Vagina (tissue), 2 donors: ENCODE data around the gene KIF11. TPM values are rescaled to one million over a fixed set of nuclear protein-coding genes. Genes with fewer than 3 reads are reported as not detected.

Source experiments
- DNase-seq, 2 donors: peaks; one replicate each; pipeline ENCODE4 v3.0.0-alpha.2; 2017; ENCODE audit errors: extremely low spot score in 2 of 2
- H3K27ac ChIP-seq: fragments of 200-600 bp; sonication (generic); one replicate; pipeline ENCODE4 v1.5.1; 2019
- H3K27me3 ChIP-seq: fragments of 200-600 bp; sonication (generic); one replicate; pipeline ENCODE4 v1.5.1; 2019
- H3K36me3 ChIP-seq, 2 donors: fragments of 200-600 bp; sonication (generic); one replicate each; pipeline ENCODE4 v1.5.1; 2017 to 2019
- H3K4me1 ChIP-seq: fragments of 200-600 bp; sonication (generic); one replicate; pipeline ENCODE4 v1.5.1; 2019
- H3K4me3 ChIP-seq, 2 donors: fragments of 200-600 bp; sonication (generic); 1 replicate in 1 of 2; 2 replicates in 1 of 2; pipeline ENCODE4 v1.5.1; 2016 to 2019
- H3K9me3 ChIP-seq: fragments of 200-600 bp; sonication (generic); one replicate; pipeline ENCODE4 v1.5.1; 2019
- POLR2A ChIP-seq, 2 donors: fragments of 450-650 bp; IDR thresholded peaks; one replicate each; pipeline ENCODE4 v1.6.1; 2017; ENCODE audit warnings: antibody characterized with exemption in 2 of 2, mild to moderate bottlenecking in 2 of 2, moderate library complexity in 2 of 2
- POLR2AphosphoS5 ChIP-seq, 2 donors: sonication (generic); formaldehyde crosslinking; IDR thresholded peaks; one replicate each; pipeline ENCODE4 v1.9.0; 2017; ENCODE audit warnings: antibody characterized with exemption in 2 of 2, mild to moderate bottlenecking in 2 of 2, low read depth in 1 of 2; ENCODE audit not compliant: insufficient read depth in 1 of 2
- intact Hi-C: fragments of 100-400 bp; cut with DNase I; formaldehyde crosslinking; loops from one replicate; pipeline ENCODE4 v1.15.1; 2023
- total RNA-seq: library from RNA; depleted of rRNA; stranded (reverse); fragments of >200 nt; gene quantifications from one replicate; pipeline ENCODE4 v1.2.3, GENCODE V29; 2016
- TF ChIP-seq, protein P1 (sequence below), 3 experiments: fragments of 450-650 bp in 2 of 3; fragments of 200-600 bp in 1 of 3; sonication (generic) in 1 of 3; IDR thresholded peaks; one replicate each; pipeline ENCODE4 v1.5.1; 2017 to 2019; ENCODE audit warnings: antibody characterized with exemption in 3 of 3, mild to moderate bottlenecking in 2 of 3, moderate library complexity in 2 of 3

The KIF11 gene
- total RNA-seq, 1 donor from 2014 or later = 3.4 TPM

DNA sequence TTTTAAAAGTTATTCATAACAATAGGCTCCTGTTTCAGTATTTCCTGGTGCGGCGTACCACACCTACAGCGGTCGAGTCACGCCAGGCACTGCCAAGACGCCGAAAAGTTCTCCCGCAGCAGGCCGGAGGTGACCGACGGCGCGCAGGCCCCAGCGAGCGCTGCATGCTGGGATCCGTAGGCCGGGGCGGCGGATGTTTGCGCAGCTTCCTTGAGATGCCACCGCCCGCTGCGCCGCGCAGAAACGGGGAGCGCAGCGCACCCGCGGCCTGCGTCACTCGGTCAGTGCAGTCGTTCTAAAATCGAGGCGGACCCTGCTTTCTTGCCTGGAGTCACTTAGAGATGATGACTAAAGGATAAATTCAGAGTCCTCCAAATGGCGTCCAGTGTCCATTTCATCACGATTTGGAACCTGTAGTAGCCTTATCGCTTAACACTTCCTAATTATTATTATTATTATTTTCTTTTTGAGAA, 1.3 kb upstream of the KIF11 start:
- Histone ChIP-seq H3K9me3 (no peaks in the 10 kb centered on the region), H3K4me3 (peak overlapping the region; percentile 65 to 70), H3K36me3 (no peaks in the 10 kb centered on the region), H3K4me1 (peaks cover 10% of the 10 kb centered on the region), H3K27me3 (no peaks in the 10 kb centered on the region), H3K27ac (peak overlapping the region; percentile 84)
- DNase-seq = peak in 1 of 2 donors; percentile 90
- TF ChIP-seq, protein P1, sequence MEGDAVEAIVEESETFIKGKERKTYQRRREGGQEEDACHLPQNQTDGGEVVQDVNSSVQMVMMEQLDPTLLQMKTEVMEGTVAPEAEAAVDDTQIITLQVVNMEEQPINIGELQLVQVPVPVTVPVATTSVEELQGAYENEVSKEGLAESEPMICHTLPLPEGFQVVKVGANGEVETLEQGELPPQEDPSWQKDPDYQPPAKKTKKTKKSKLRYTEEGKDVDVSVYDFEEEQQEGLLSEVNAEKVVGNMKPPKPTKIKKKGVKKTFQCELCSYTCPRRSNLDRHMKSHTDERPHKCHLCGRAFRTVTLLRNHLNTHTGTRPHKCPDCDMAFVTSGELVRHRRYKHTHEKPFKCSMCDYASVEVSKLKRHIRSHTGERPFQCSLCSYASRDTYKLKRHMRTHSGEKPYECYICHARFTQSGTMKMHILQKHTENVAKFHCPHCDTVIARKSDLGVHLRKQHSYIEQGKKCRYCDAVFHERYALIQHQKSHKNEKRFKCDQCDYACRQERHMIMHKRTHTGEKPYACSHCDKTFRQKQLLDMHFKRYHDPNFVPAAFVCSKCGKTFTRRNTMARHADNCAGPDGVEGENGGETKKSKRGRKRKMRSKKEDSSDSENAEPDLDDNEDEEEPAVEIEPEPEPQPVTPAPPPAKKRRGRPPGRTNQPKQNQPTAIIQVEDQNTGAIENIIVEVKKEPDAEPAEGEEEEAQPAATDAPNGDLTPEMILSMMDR (IDR thresholded peaks at IDR 0.05) = no peak
- TF ChIP-seq POLR2AphosphoS5 (IDR thresholded peaks at IDR 0.05; ENCODE audit: insufficient read depth in 1 of 2, low read depth in 1 of 2) (peak; percentile 95 to 97), POLR2A (IDR thresholded peaks at IDR 0.05) (peak in 1 of 2 donors; percentile 72)
- intact Hi-C loops = no loop called here

DNA sequence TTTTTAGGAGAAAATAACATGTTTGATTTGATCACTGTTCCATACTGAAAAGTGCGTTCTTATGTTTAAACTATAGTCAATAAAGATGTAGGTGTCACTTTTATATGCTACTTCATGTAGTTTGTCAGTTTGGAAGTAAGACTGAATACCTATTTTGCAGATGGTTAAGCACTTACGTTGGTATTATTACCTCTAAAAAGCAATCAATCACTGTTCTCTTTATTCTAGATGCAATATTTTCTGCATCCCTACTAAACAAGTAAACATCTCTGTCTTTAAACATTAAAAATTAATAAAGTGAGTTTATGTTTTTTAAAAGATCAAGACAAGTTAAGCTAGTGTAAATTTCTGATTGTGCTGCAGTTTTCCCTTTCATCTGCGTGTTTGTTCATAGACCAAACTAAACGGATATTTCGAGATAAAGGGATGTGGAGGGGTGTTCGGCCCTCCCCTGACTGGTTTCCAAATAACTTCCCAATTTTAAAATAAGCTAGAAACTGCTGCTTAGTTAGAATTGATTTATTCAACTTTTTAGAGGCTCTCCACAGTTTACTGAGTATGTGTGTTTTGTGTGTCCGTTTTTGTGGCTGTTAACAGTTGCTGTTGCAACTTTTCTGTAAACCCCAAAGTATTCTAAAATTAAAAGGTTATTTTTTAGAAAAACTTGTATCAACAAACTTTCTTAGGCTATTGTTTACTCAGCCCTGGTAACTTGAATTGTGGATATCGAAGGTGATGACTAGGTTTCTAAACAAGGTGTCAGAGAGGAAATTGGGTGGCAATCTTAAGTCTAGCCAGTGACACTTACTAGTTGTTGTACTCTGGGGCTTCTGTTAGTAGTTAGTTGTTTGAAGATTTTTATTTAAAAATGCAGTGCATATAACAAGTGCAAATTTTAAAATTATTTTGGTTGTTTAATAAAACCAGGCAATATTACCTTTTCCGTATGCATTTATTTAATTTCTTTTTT, 974 bp downstream of the KIF11 start:
- peak overlapping the region; percentile 65 to 70 for H3K4me3 ChIP-seq
- peak overlapping the region; percentile 84 for H3K27ac ChIP-seq
- no peaks in the 10 kb centered on the region for H3K27me3 ChIP-seq
- DNase-seq = no peak
- intact Hi-C loops = no loop called here
- no peak for TF ChIP-seq POLR2AphosphoS5 (IDR thresholded peaks at IDR 0.05; ENCODE audit: insufficient read depth in 1 of 2, low read depth in 1 of 2)
- no peak for TF ChIP-seq POLR2A (IDR thresholded peaks at IDR 0.05)
- TF ChIP-seq, protein P1 (IDR thresholded peaks at IDR 0.05) = no peak
- no peaks in the 10 kb centered on the region for H3K36me3 ChIP-seq
- peaks cover 10% of the 10 kb centered on the region for H3K4me1 ChIP-seq
- H3K9me3 ChIP-seq = no peaks in the 10 kb centered on the region

DNA sequence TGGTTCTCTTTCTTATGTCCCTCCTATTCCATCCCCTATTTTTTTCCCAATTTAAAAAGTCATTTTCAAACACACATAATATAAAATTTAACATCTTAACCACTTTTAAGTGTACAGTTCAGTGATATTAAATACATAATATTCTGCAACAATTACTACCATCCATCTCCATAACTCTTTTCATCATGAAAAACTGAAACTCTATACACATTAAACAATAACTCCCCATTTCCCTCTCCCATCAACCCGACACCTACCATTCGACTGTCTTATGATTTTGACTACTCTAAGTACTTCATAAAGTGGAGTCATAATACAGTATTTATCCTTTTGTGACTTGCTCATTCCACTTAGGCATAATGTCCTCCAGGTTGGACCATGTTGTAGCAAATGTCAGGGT, 2.6 kb downstream of the KIF11 start:
- TF ChIP-seq POLR2A (IDR thresholded peaks at IDR 0.05) (no peak), POLR2AphosphoS5 (IDR thresholded peaks at IDR 0.05; ENCODE audit: insufficient read depth in 1 of 2, low read depth in 1 of 2) (no peak)
- TF ChIP-seq, protein P1 (IDR thresholded peaks at IDR 0.05) = no peak
- Histone ChIP-seq H3K9me3 (no peaks in the 10 kb centered on the region), H3K4me3 (no peak overlapping the region), H3K27ac (no peak overlapping the region), H3K4me1 (peaks cover 10% of the 10 kb centered on the region), H3K36me3 (no peaks in the 10 kb centered on the region), H3K27me3 (no peaks in the 10 kb centered on the region)
- no peak for DNase-seq
- intact Hi-C loops = no loop called here

DNA sequence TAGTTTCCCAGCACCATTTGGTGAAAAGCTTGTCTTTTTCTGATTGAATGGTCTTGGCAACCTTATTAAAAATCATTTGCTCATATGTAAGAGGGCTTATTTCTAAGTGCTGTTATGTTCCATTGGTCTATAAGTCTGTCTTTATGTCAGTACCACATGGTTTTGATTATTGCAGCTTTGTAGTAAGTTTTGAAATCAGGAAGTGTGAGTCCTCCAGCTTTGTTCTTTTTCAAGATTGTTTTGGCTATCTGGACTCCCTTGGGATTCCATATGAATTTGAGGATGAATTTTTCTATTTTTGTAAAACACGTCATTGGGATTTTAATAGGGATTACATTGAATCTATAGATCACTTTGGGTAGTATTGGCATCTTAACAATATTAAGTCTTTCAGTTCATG, 5.4 kb downstream of the KIF11 start:
- no peak for DNase-seq
- intact Hi-C loops = no loop called here
- no peak overlapping the region for H3K27ac ChIP-seq
- TF ChIP-seq POLR2A (IDR thresholded peaks at IDR 0.05) (no peak), POLR2AphosphoS5 (IDR thresholded peaks at IDR 0.05; ENCODE audit: insufficient read depth in 1 of 2, low read depth in 1 of 2) (no peak)
- TF ChIP-seq, protein P1 (IDR thresholded peaks at IDR 0.05) = no peak
- H3K9me3 ChIP-seq = no peaks in the 10 kb centered on the region
- H3K4me1 ChIP-seq = peaks cover 6% of the 10 kb centered on the region
- H3K27me3 ChIP-seq = no peaks in the 10 kb centered on the region
- no peaks in the 10 kb centered on the region for H3K36me3 ChIP-seq
- no peak overlapping the region for H3K4me3 ChIP-seq

DNA sequence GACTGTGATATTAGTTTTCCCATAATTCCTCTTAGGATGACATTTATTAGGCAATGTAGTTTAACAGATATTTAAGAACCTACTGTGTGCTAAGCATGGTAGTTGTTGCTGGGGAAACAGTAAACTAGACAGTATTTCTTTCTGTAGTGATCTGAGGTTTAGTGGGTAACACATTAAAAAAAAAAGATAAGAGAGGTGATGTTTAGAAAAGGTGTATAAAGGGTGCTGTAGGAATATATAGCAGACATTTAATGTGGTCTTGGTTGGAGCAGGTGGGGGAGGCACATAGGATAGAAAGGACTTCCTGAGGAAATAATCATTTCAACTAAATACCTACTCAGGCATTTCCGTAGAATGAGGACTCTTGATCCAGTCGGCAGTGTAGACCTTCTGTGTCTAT, 11.9 kb downstream of the KIF11 start:
- H3K27me3 ChIP-seq = no peaks in the 10 kb centered on the region
- no peaks in the 10 kb centered on the region for H3K4me1 ChIP-seq
- intact Hi-C loops = no loop called here
- no peak for DNase-seq
- H3K36me3 ChIP-seq = no peaks in the 10 kb centered on the region
- no peak overlapping the region for H3K27ac ChIP-seq
- no peaks in the 10 kb centered on the region for H3K9me3 ChIP-seq
- TF ChIP-seq, protein P1 (IDR thresholded peaks at IDR 0.05) = no peak
- TF ChIP-seq POLR2A (IDR thresholded peaks at IDR 0.05) (no peak), POLR2AphosphoS5 (IDR thresholded peaks at IDR 0.05; ENCODE audit: insufficient read depth in 1 of 2, low read depth in 1 of 2) (no peak)
- H3K4me3 ChIP-seq = no peak overlapping the region
